ENCODE measurements around the gene LRP5.
"Not testable (repeated sequence)": the region's sequence is repeated elsewhere in the genome, so short reads cannot be mapped to it uniquely, and the experiment has no call there.

Gene LRP5

GRCh38 chr11:68297494-68297811 is 14.9 kb upstream of the LRP5 start:
- H3K27ac ChIP-seq (ENCODE audit: poor library complexity, severe bottlenecking): no peak overlapping the region
- DNase-seq (ENCODE audit: low spot score): no peak
- H3K4me1 ChIP-seq (ENCODE audit: insufficient read depth, poor library complexity, severe bottlenecking): peaks cover 2% of the 10 kb centered on the region
- H3K9me3 ChIP-seq (ENCODE audit: severe bottlenecking): no peaks in the 10 kb centered on the region
- TF ChIP-seq, protein P1, sequence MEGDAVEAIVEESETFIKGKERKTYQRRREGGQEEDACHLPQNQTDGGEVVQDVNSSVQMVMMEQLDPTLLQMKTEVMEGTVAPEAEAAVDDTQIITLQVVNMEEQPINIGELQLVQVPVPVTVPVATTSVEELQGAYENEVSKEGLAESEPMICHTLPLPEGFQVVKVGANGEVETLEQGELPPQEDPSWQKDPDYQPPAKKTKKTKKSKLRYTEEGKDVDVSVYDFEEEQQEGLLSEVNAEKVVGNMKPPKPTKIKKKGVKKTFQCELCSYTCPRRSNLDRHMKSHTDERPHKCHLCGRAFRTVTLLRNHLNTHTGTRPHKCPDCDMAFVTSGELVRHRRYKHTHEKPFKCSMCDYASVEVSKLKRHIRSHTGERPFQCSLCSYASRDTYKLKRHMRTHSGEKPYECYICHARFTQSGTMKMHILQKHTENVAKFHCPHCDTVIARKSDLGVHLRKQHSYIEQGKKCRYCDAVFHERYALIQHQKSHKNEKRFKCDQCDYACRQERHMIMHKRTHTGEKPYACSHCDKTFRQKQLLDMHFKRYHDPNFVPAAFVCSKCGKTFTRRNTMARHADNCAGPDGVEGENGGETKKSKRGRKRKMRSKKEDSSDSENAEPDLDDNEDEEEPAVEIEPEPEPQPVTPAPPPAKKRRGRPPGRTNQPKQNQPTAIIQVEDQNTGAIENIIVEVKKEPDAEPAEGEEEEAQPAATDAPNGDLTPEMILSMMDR (IDR thresholded peaks at IDR 0.05; ENCODE audit: poor library complexity, severe bottlenecking): no peak
- H3K36me3 ChIP-seq (ENCODE audit: low read depth): no peaks in the 10 kb centered on the region
- H3K4me3 ChIP-seq (ENCODE audit: severe bottlenecking): no peak overlapping the region
- ATAC-seq (ENCODE audit: low read depth): no peak; the same call in 2 of the 3 replicates
- no peaks in the 10 kb centered on the region for H3K27me3 ChIP-seq (ENCODE audit: insufficient read depth, poor library complexity, severe bottlenecking)

GRCh38 chr11:68297812-68298658 is 14.4 kb upstream of the LRP5 start:
- ATAC-seq (ENCODE audit: low read depth): peak; percentile 96
- H3K27ac ChIP-seq (ENCODE audit: poor library complexity, severe bottlenecking): no peak overlapping the region
- DNase-seq (ENCODE audit: low spot score): no peak
- H3K4me1 ChIP-seq (ENCODE audit: insufficient read depth, poor library complexity, severe bottlenecking): peaks cover 7% of the 10 kb centered on the region
- TF ChIP-seq, protein P1 (IDR thresholded peaks at IDR 0.05; ENCODE audit: poor library complexity, severe bottlenecking): peak; percentile 98
- no peaks in the 10 kb centered on the region for H3K9me3 ChIP-seq (ENCODE audit: severe bottlenecking)
- H3K27me3 ChIP-seq (ENCODE audit: insufficient read depth, poor library complexity, severe bottlenecking): no peaks in the 10 kb centered on the region
- no peak overlapping the region for H3K4me3 ChIP-seq (ENCODE audit: severe bottlenecking)
- no peaks in the 10 kb centered on the region for H3K36me3 ChIP-seq (ENCODE audit: low read depth)

- no peaks in the 10 kb centered on the region for H3K9me3 ChIP-seq (ENCODE audit: severe bottlenecking)
- DNase-seq (ENCODE audit: low spot score) (no peak), ATAC-seq (ENCODE audit: low read depth) (no peak)
- H3K27ac ChIP-seq (ENCODE audit: poor library complexity, severe bottlenecking): no peak overlapping the region
- TF ChIP-seq, protein P1 (IDR thresholded peaks at IDR 0.05; ENCODE audit: poor library complexity, severe bottlenecking): no peak
- H3K4me3 ChIP-seq (ENCODE audit: severe bottlenecking): no peak overlapping the region
- peaks cover 7% of the 10 kb centered on the region for H3K4me1 ChIP-seq (ENCODE audit: insufficient read depth, poor library complexity, severe bottlenecking)
- H3K27me3 ChIP-seq (ENCODE audit: insufficient read depth, poor library complexity, severe bottlenecking): no peaks in the 10 kb centered on the region
- H3K36me3 ChIP-seq (ENCODE audit: low read depth): no peaks in the 10 kb centered on the region
Measured at GRCh38 chr11:68298659-68299516, 13.5 kb upstream of the LRP5 start.

- H3K27me3 ChIP-seq (ENCODE audit: insufficient read depth, poor library complexity, severe bottlenecking); H3K4me3 ChIP-seq (ENCODE audit: severe bottlenecking); ATAC-seq (ENCODE audit: low read depth); H3K36me3 ChIP-seq (ENCODE audit: low read depth); H3K9me3 ChIP-seq (ENCODE audit: severe bottlenecking); H3K27ac ChIP-seq (ENCODE audit: poor library complexity, severe bottlenecking); H3K4me1 ChIP-seq (ENCODE audit: insufficient read depth, poor library complexity, severe bottlenecking); DNase-seq (ENCODE audit: low spot score): not testable (repeated sequence)
Measured at GRCh38 chr11:68299517-68299879, 12.9 kb upstream of the LRP5 start.

DNA sequence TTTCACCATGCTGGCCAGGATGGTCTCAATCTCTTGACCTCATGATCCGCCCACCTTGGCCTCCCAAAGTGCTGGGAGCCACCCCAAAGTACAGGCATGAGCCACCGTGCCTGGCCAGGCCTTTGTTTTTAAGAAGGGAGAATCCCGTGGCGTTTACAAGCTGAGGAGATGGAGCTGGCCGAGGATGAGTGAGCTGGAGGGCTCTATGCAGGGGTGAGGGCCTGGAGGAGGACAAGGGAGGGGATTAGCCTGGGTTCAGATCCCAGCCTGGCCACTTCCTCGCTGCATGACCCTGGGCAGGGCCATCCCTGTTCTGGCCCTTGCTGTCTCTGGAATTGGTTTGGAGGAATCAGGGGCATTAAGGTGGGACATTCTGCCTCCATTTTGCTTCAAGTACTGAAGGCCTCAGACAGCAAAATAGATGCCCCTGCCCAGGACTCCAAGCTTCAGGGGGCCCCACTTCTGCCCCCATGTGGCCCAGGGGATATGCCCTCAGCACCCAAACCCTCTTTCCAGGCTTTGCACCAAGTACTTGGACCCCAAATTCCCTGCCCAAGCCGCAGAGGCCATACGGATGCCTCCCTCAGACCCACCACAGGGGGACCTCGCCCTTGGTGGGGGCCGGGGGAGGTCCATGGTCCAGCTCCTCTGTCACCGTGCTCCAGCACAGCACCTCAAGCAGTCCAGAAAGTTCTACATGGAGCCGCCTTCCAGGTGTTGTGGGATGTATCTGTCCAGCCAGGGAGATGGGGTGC is 12.1 kb upstream of the LRP5 start:
- ATAC-seq (ENCODE audit: low read depth): no peak
- Histone ChIP-seq H3K36me3 (ENCODE audit: low read depth) (no peaks in the 10 kb centered on the region), H3K27me3 (ENCODE audit: insufficient read depth, poor library complexity, severe bottlenecking) (no peaks in the 10 kb centered on the region), H3K9me3 (ENCODE audit: severe bottlenecking) (no peaks in the 10 kb centered on the region), H3K4me3 (ENCODE audit: severe bottlenecking) (no peak overlapping the region), H3K4me1 (ENCODE audit: insufficient read depth, poor library complexity, severe bottlenecking) (peaks cover 7% of the 10 kb centered on the region), H3K27ac (ENCODE audit: poor library complexity, severe bottlenecking) (no peak overlapping the region)
- DNase-seq (ENCODE audit: low spot score): no peak
- TF ChIP-seq, protein P1 (IDR thresholded peaks at IDR 0.05; ENCODE audit: poor library complexity, severe bottlenecking): no peak

All from RWPE2 (cell line).